Gastroesophageal sphincter (tissue), 4 donors: Measurements from ENCODE around the gene GIMAP2. TPM values are rescaled to one million over a fixed set of nuclear protein-coding genes. Genes with fewer than 3 reads are reported as not detected.
A peak's percentile ranks its signal among the peaks of the same experiment; 100 is the strongest.

Source experiments
- ATAC-seq: fragments of 150-250 bp; one replicate; pipeline ENCODE4 v1.9.1; 2016; ENCODE audit warnings: mild to moderate bottlenecking, moderate library complexity
- H3K27ac ChIP-seq, 4 donors: fragments of 200-600 bp; sonication (generic) in 3 of 4; 1 replicate in 3 of 4; 2 replicates in 1 of 4; pipeline ENCODE4 v1.5.1; 2016 to 2019
- H3K27me3 ChIP-seq: fragments of 200-600 bp; sonication (generic); one replicate; pipeline ENCODE4 v1.5.1; 2019
- H3K36me3 ChIP-seq, 2 donors: fragments of 200-600 bp; sonication (generic); one replicate each; pipeline ENCODE4 v1.5.1; 2019; ENCODE audit warnings: control low read depth in 1 of 2
- H3K4me1 ChIP-seq, 3 donors: fragments of 200-600 bp; sonication (generic); 1 replicate in 2 of 3; 2 replicates in 1 of 3; pipeline ENCODE4 v1.5.1; 2016 to 2019; ENCODE audit warnings: control low read depth in 2 of 3
- H3K4me3 ChIP-seq, 2 donors: fragments of 200-600 bp; sonication (generic); one replicate each; pipeline ENCODE4 v1.5.1; 2019; ENCODE audit warnings: mild to moderate bottlenecking in 1 of 2, moderate library complexity in 1 of 2
- H3K9me3 ChIP-seq, 3 donors: fragments of 200-600 bp; sonication (generic); one replicate each; pipeline ENCODE4 v1.5.1; 2017 to 2019; ENCODE audit warnings: control low read depth in 2 of 3
- CTCF ChIP-seq, 4 experiments: fragments of 200-600 bp in 2 of 4; fragments of 450-650 bp in 2 of 4; sonication (generic) in 1 of 4; IDR thresholded peaks; one replicate each; pipeline ENCODE4 v1.5.1; 2017 to 2019; ENCODE audit warnings: antibody characterized with exemption in 4 of 4, mild to moderate bottlenecking in 2 of 4, moderate library complexity in 2 of 4
- EP300 ChIP-seq: sonication (generic); formaldehyde crosslinking; IDR thresholded peaks from one replicate; pipeline ENCODE4 v1.6.1; 2017; ENCODE audit warnings: antibody characterized with exemption, mild to moderate bottlenecking
- POLR2A ChIP-seq, 2 donors: fragments of 450-650 bp; IDR thresholded peaks; one replicate each; pipeline ENCODE4 v1.6.1; 2017; ENCODE audit warnings: antibody characterized with exemption in 2 of 2, mild to moderate bottlenecking in 2 of 2, moderate library complexity in 1 of 2
- POLR2AphosphoS5 ChIP-seq: sonication (generic); formaldehyde crosslinking; IDR thresholded peaks from one replicate; pipeline ENCODE4 v1.6.1; 2017; ENCODE audit warnings: antibody characterized with exemption
- WGBS, 2 donors: methylation state at CpG; one replicate each; pipeline ENCODE4 v1.1.5; 2018; ENCODE audit warnings: low coverage in 1 of 2; 5-methylcytosine and 5-hydroxymethylcytosine counted together
- total RNA-seq, 4 donors: library from RNA; depleted of rRNA; stranded (reverse); fragments of >200 nt; gene quantifications; one replicate each; pipeline ENCODE4 v1.1.0, GENCODE V29; 2016

The GIMAP2 gene
- total RNA-seq, 4 donors from 2014 or later = 3.3 to 14.9 (median 9.7) TPM

- no peak for TF ChIP-seq CTCF (IDR thresholded peaks at IDR 0.05)
- Histone ChIP-seq H3K36me3 (peaks cover 0 to 13% of the 10 kb centered on the region in 2 donors), H3K4me3 (no peak overlapping the region), H3K9me3 (no peaks in the 10 kb centered on the region), H3K27me3 (no peaks in the 10 kb centered on the region), H3K4me1 (peaks cover 0 to 7% (median 0%) of the 10 kb centered on the region in 3 donors), H3K27ac (no peak overlapping the region)
- ATAC-seq = no peak
- 93 to 98% methylated on average over 4 to 8 of the region's 52 CpGs for WGBS, 2 donors
Observed at GRCh38 chr7:150719960-150720891, 34.7 kb downstream of the GIMAP2 start.

GRCh38 chr7:150721970-150722373, 36.5 kb downstream of the GIMAP2 start:
- ATAC-seq = peak; percentile 5
- Histone ChIP-seq H3K9me3 (peaks cover 0 to 8% (median 0%) of the 10 kb centered on the region in 3 donors), H3K27me3 (no peaks in the 10 kb centered on the region), H3K27ac (peak overlapping the region in 3 of 4 donors; percentile 12 to 68 (median 56)), H3K36me3 (peaks cover 0 to 13% of the 10 kb centered on the region in 2 donors), H3K4me3 (no peak overlapping the region), H3K4me1 (peaks cover 0 to 7% (median 0%) of the 10 kb centered on the region in 3 donors)
- WGBS, 2 donors = 70 to 90% methylated on average over 3 to 7 of the region's 11 CpGs
- TF ChIP-seq CTCF (IDR thresholded peaks at IDR 0.05) (no peak), EP300 (no peak), POLR2A (IDR thresholded peaks at IDR 0.05) (no peak), POLR2AphosphoS5 (no peak)

- no peak for ATAC-seq
- TF ChIP-seq CTCF (IDR thresholded peaks at IDR 0.05) = no peak
- TF ChIP-seq POLR2A (IDR thresholded peaks at IDR 0.05) = no peak
- TF ChIP-seq POLR2AphosphoS5 = no peak
- no peak for TF ChIP-seq EP300
- Histone ChIP-seq H3K27me3 (no peaks in the 10 kb centered on the region), H3K4me1 (peaks cover 0 to 7% (median 0%) of the 10 kb centered on the region in 3 donors), H3K4me3 (no peak overlapping the region), H3K36me3 (peaks cover 0 to 13% of the 10 kb centered on the region in 2 donors), H3K27ac (peak overlapping the region in 3 of 4 donors; percentile 12 to 68 (median 56)), H3K9me3 (peaks cover 0 to 11% (median 0%) of the 10 kb centered on the region in 3 donors)
- WGBS, 2 donors = 27 to 64% methylated on average over 3 to 5 of the region's 12 CpGs
Observed at GRCh38 chr7:150722431-150722931, 37.0 kb downstream of the GIMAP2 start.

- TF ChIP-seq POLR2A (IDR thresholded peaks at IDR 0.05) (no peak), POLR2AphosphoS5 (no peak), EP300 (no peak), CTCF (IDR thresholded peaks at IDR 0.05) (no peak)
- WGBS, 2 donors = 67 to 71% methylated on average over 1 of the region's 1 CpG
- no peak overlapping the region for H3K4me3 ChIP-seq
- peaks cover 0 to 13% of the 10 kb centered on the region in 2 donors for H3K36me3 ChIP-seq
- H3K27me3 ChIP-seq = no peaks in the 10 kb centered on the region
- peaks cover 0 to 7% (median 0%) of the 10 kb centered on the region in 3 donors for H3K4me1 ChIP-seq
- H3K9me3 ChIP-seq = peaks cover 0 to 20% (median 0%) of the 10 kb centered on the region in 3 donors
- H3K27ac ChIP-seq = no peak overlapping the region
- no peak for ATAC-seq
Observed at GRCh38 chr7:150723467-150723866, 38.0 kb downstream of the GIMAP2 start.
